ENCODE data around the gene CERS6.

Gene CERS6

GRCh38 chr2:168607992-168608391 lies 151.9 kb downstream of the CERS6 start:
- H2AFZ ChIP-seq (ENCODE audit: low read length), result no peak overlapping the region
- H2BK12ac ChIP-seq (ENCODE audit: low read length), result no peak overlapping the region
- no peak overlapping the region for H3K4me2 ChIP-seq (ENCODE audit: insufficient read depth, low read length, poor library complexity, severe bottlenecking)
- H4K8ac ChIP-seq (ENCODE audit: low read depth, low read length), result no peak overlapping the region
- no peak overlapping the region for H3K4ac ChIP-seq (ENCODE audit: low read length)
- WGBS, 2 donors (ENCODE audit: extremely low coverage in 2 of 2, insufficient read length in 2 of 2, insufficient replicate concordance in 1 of 2), result no CpG with 5 or more reads among the region's 2 CpGs
- no peaks in the 10 kb centered on the region for H3K79me1 ChIP-seq (ENCODE audit: low read depth, low read length)
- H3K23ac ChIP-seq (ENCODE audit: low read depth, low read length, poor library complexity), result no peak overlapping the region
- no peak overlapping the region for H2BK5ac ChIP-seq (ENCODE audit: low read length)
- no peak overlapping the region for H2BK15ac ChIP-seq (ENCODE audit: low read length)
- no peak overlapping the region for H4K91ac ChIP-seq (ENCODE audit: low read depth, low read length, poor library complexity)
- no peak overlapping the region for H3K4me3 ChIP-seq (ENCODE audit: low read length in 2 of 2)
- H3K27me3 ChIP-seq (ENCODE audit: control insufficient read depth in 3 of 3, insufficient read depth in 3 of 3, low read depth in 1 of 3, low read length in 3 of 3), result no peaks in the 10 kb centered on the region
- no peak overlapping the region for H3K18ac ChIP-seq (ENCODE audit: low read length)
- H3K9ac ChIP-seq (ENCODE audit: low read depth, low read length, poor library complexity), result no peak overlapping the region
- no peaks in the 10 kb centered on the region for H3K4me1 ChIP-seq (ENCODE audit: control insufficient read depth in 2 of 2, insufficient read depth in 1 of 2, low read depth in 1 of 2, low read length in 2 of 2)
- H3K14ac ChIP-seq (ENCODE audit: low read length), result no peak overlapping the region
- H3K9me3 ChIP-seq (replicated peaks in 1 of 2; ENCODE audit: control insufficient read depth in 2 of 2, insufficient read depth in 1 of 2, low read depth in 1 of 2, low read length in 2 of 2), result peaks cover 7 to 20% of the 10 kb centered on the region in 2 donors
- no peaks in the 10 kb centered on the region for H3K36me3 ChIP-seq (replicated peaks in 1 of 2; ENCODE audit: control insufficient read depth in 2 of 2, insufficient read depth in 2 of 2, low read length in 2 of 2)
- no peak overlapping the region for H2BK120ac ChIP-seq (ENCODE audit: low read depth, low read length)
- H2AK5ac ChIP-seq (ENCODE audit: low read depth, low read length), result no peak overlapping the region
- no peak overlapping the region for H3K27ac ChIP-seq (replicated peaks; ENCODE audit: low read length)
- DNase-seq (ENCODE audit: low spot score), result no peak

GRCh38 chr2:168608796-168609195 lies 152.7 kb downstream of the CERS6 start:
- no peak overlapping the region for H3K4ac ChIP-seq (ENCODE audit: low read length)
- H3K27me3 ChIP-seq (ENCODE audit: control insufficient read depth in 3 of 3, insufficient read depth in 3 of 3, low read depth in 1 of 3, low read length in 3 of 3), result no peaks in the 10 kb centered on the region
- H2AFZ ChIP-seq (ENCODE audit: low read length), result no peak overlapping the region
- no peak for DNase-seq (ENCODE audit: low spot score)
- H3K23ac ChIP-seq (ENCODE audit: low read depth, low read length, poor library complexity), result no peak overlapping the region
- H3K4me1 ChIP-seq (ENCODE audit: control insufficient read depth in 2 of 2, insufficient read depth in 1 of 2, low read depth in 1 of 2, low read length in 2 of 2), result no peaks in the 10 kb centered on the region
- H3K18ac ChIP-seq (ENCODE audit: low read length), result no peak overlapping the region
- H3K4me2 ChIP-seq (ENCODE audit: insufficient read depth, low read length, poor library complexity, severe bottlenecking), result no peak overlapping the region
- H2BK15ac ChIP-seq (ENCODE audit: low read length), result no peak overlapping the region
- H4K91ac ChIP-seq (ENCODE audit: low read depth, low read length, poor library complexity), result no peak overlapping the region
- no peak overlapping the region for H2BK5ac ChIP-seq (ENCODE audit: low read length)
- no peak overlapping the region for H3K14ac ChIP-seq (ENCODE audit: low read length)
- no peak overlapping the region for H2AK5ac ChIP-seq (ENCODE audit: low read depth, low read length)
- no peak overlapping the region for H3K27ac ChIP-seq (replicated peaks; ENCODE audit: low read length)
- H3K36me3 ChIP-seq (replicated peaks in 1 of 2; ENCODE audit: control insufficient read depth in 2 of 2, insufficient read depth in 2 of 2, low read length in 2 of 2), result no peaks in the 10 kb centered on the region
- H2BK12ac ChIP-seq (ENCODE audit: low read length), result no peak overlapping the region
- no peak overlapping the region for H3K4me3 ChIP-seq (ENCODE audit: low read length in 2 of 2)
- no peak overlapping the region for H2BK120ac ChIP-seq (ENCODE audit: low read depth, low read length)
- H3K9me3 ChIP-seq (replicated peaks in 1 of 2; ENCODE audit: control insufficient read depth in 2 of 2, insufficient read depth in 1 of 2, low read depth in 1 of 2, low read length in 2 of 2), result peaks cover 7 to 20% of the 10 kb centered on the region in 2 donors
- no peak overlapping the region for H4K8ac ChIP-seq (ENCODE audit: low read depth, low read length)
- no peak overlapping the region for H3K9ac ChIP-seq (ENCODE audit: low read depth, low read length, poor library complexity)
- no peaks in the 10 kb centered on the region for H3K79me1 ChIP-seq (ENCODE audit: low read depth, low read length)

GRCh38 chr2:168611091-168611490 lies 155.0 kb downstream of the CERS6 start:
- no peak overlapping the region for H2BK120ac ChIP-seq (ENCODE audit: low read depth, low read length)
- H4K91ac ChIP-seq (ENCODE audit: low read depth, low read length, poor library complexity), result no peak overlapping the region
- no peaks in the 10 kb centered on the region for H3K4me1 ChIP-seq (ENCODE audit: control insufficient read depth in 2 of 2, insufficient read depth in 1 of 2, low read depth in 1 of 2, low read length in 2 of 2)
- H3K27me3 ChIP-seq (ENCODE audit: control insufficient read depth in 3 of 3, insufficient read depth in 3 of 3, low read depth in 1 of 3, low read length in 3 of 3), result no peaks in the 10 kb centered on the region
- H3K18ac ChIP-seq (ENCODE audit: low read length), result no peak overlapping the region
- H2AFZ ChIP-seq (ENCODE audit: low read length), result no peak overlapping the region
- no peak overlapping the region for H2BK12ac ChIP-seq (ENCODE audit: low read length)
- H3K4me2 ChIP-seq (ENCODE audit: insufficient read depth, low read length, poor library complexity, severe bottlenecking), result no peak overlapping the region
- DNase-seq (ENCODE audit: low spot score), result no peak
- no peak overlapping the region for H3K23ac ChIP-seq (ENCODE audit: low read depth, low read length, poor library complexity)
- no peak overlapping the region for H3K4ac ChIP-seq (ENCODE audit: low read length)
- H3K27ac ChIP-seq (replicated peaks; ENCODE audit: low read length), result no peak overlapping the region
- H3K36me3 ChIP-seq (replicated peaks in 1 of 2; ENCODE audit: control insufficient read depth in 2 of 2, insufficient read depth in 2 of 2, low read length in 2 of 2), result no peaks in the 10 kb centered on the region
- H3K14ac ChIP-seq (ENCODE audit: low read length), result no peak overlapping the region
- no peak overlapping the region for H2BK15ac ChIP-seq (ENCODE audit: low read length)
- no peak overlapping the region for H4K8ac ChIP-seq (ENCODE audit: low read depth, low read length)
- no peak overlapping the region for H3K9ac ChIP-seq (ENCODE audit: low read depth, low read length, poor library complexity)
- H3K4me3 ChIP-seq (ENCODE audit: low read length in 2 of 2), result no peak overlapping the region
- no peak overlapping the region for H2AK5ac ChIP-seq (ENCODE audit: low read depth, low read length)
- peaks cover 5 to 8% of the 10 kb centered on the region in 2 donors for H3K9me3 ChIP-seq (replicated peaks in 1 of 2; ENCODE audit: control insufficient read depth in 2 of 2, insufficient read depth in 1 of 2, low read depth in 1 of 2, low read length in 2 of 2)
- no peaks in the 10 kb centered on the region for H3K79me1 ChIP-seq (ENCODE audit: low read depth, low read length)
- H2BK5ac ChIP-seq (ENCODE audit: low read length), result no peak overlapping the region

GRCh38 chr2:168611896-168612650 lies 156.0 kb downstream of the CERS6 start:
- Histone ChIP-seq H3K36me3 (replicated peaks in 1 of 2; ENCODE audit: control insufficient read depth in 2 of 2, insufficient read depth in 2 of 2, low read length in 2 of 2) (no peaks in the 10 kb centered on the region), H3K23ac (ENCODE audit: low read depth, low read length, poor library complexity) (no peak overlapping the region), H2BK5ac (ENCODE audit: low read length) (no peak overlapping the region), H3K4ac (ENCODE audit: low read length) (no peak overlapping the region), H3K4me3 (ENCODE audit: low read length in 2 of 2) (no peak overlapping the region), H2BK120ac (ENCODE audit: low read depth, low read length) (no peak overlapping the region), H3K27ac (replicated peaks; ENCODE audit: low read length) (no peak overlapping the region), H4K91ac (ENCODE audit: low read depth, low read length, poor library complexity) (no peak overlapping the region), H3K4me2 (ENCODE audit: insufficient read depth, low read length, poor library complexity, severe bottlenecking) (no peak overlapping the region), H4K8ac (ENCODE audit: low read depth, low read length) (no peak overlapping the region), H2BK15ac (ENCODE audit: low read length) (no peak overlapping the region), H3K18ac (ENCODE audit: low read length) (no peak overlapping the region), H3K9ac (ENCODE audit: low read depth, low read length, poor library complexity) (no peak overlapping the region), H2AK5ac (ENCODE audit: low read depth, low read length) (no peak overlapping the region), H2BK12ac (ENCODE audit: low read length) (no peak overlapping the region), H3K9me3 (replicated peaks in 1 of 2; ENCODE audit: control insufficient read depth in 2 of 2, insufficient read depth in 1 of 2, low read depth in 1 of 2, low read length in 2 of 2) (peaks cover 4 to 5% of the 10 kb centered on the region in 2 donors), H3K79me1 (ENCODE audit: low read depth, low read length) (no peaks in the 10 kb centered on the region), H3K4me1 (ENCODE audit: control insufficient read depth in 2 of 2, insufficient read depth in 1 of 2, low read depth in 1 of 2, low read length in 2 of 2) (no peaks in the 10 kb centered on the region), H3K14ac (ENCODE audit: low read length) (no peak overlapping the region), H3K27me3 (ENCODE audit: control insufficient read depth in 3 of 3, insufficient read depth in 3 of 3, low read depth in 1 of 3, low read length in 3 of 3) (no peaks in the 10 kb centered on the region), H2AFZ (ENCODE audit: low read length) (no peak overlapping the region)
- WGBS, 2 donors (ENCODE audit: extremely low coverage in 2 of 2, insufficient read length in 2 of 2, insufficient replicate concordance in 1 of 2), result no CpG with 5 or more reads among the region's 4 CpGs
- no peak for DNase-seq (ENCODE audit: low spot score)

All from neuronal stem cell (in vitro differentiated cells).